K562 (cell line): ENCODE results near the gene PPP1CC. TPM values are rescaled to one million over a fixed set of nuclear protein-coding genes. Genes with fewer than 3 reads are reported as not detected.
A peak's percentile ranks its signal among the peaks of the same experiment; 100 is the strongest.

Experiments used
- ARID2 ChIP-seq: fragments of 450-650 bp; IDR thresholded peaks from 2 replicates; pipeline ENCODE4 v1.6.1; 2017; ENCODE audit warnings: antibody characterized with exemption, mild to moderate bottlenecking
- ATF2 ChIP-seq: sonication (generic); formaldehyde crosslinking; IDR thresholded peaks from 2 replicates; pipeline ENCODE4 v1.8.1; 2022; ENCODE audit warnings: missing genetic modification reagents
- ATF3 ChIP-seq, 2 experiments: fragments of 450-650 bp in 1 of 2; sonication (generic) in 1 of 2; formaldehyde crosslinking in 1 of 2; IDR thresholded peaks in 1 of 2; conservative IDR thresholded peaks in 1 of 2; 2 replicates each; pipeline versions ENCODE4 v1.6.1 to v1.8.1; 2016 to 2023; ENCODE audit warnings: mild to moderate bottlenecking in 2 of 2, moderate library complexity in 2 of 2, inconsistent platforms in 1 of 2, missing genetic modification reagents in 1 of 2
- CBFA2T3 ChIP-seq: fragments of 450-650 bp; IDR thresholded peaks from 2 replicates; pipeline ENCODE4 v1.6.1; 2017
- CBX5 ChIP-seq: IDR thresholded peaks from 2 replicates; pipeline ENCODE4 v1.6.1; 2014; ENCODE audit warnings: low read depth, borderline replicate concordance
- CEBPB ChIP-seq: fragments of 450-650 bp; IDR thresholded peaks from 2 replicates; pipeline ENCODE4 v1.6.1; 2016; ENCODE audit warnings: missing genetic modification characterization, missing compliant biosample characterization
- CEBPG ChIP-seq, 3 experiments: fragments of 200-800 bp in 1 of 3; sonication (Bioruptor generic) in 1 of 3; sonication (generic) in 1 of 3; formaldehyde crosslinking in 1 of 3; IDR thresholded peaks in 2 of 3; conservative IDR thresholded peaks in 1 of 3; 2 replicates each; pipeline versions ENCODE4 v1.6.1 to v1.8.0; 2016 to 2022; ENCODE audit warnings: missing compliant biosample characterization in 2 of 3, missing genetic modification characterization in 2 of 3, mild to moderate bottlenecking in 1 of 3, missing genetic modification reagents in 1 of 3
- E2F6 ChIP-seq, 2 experiments: IDR thresholded peaks; 2 replicates each; pipeline ENCODE4 v1.6.1; 2011; ENCODE audit warnings: borderline replicate concordance in 1 of 2, control low read depth in 1 of 2, low read depth in 1 of 2, low read length in 1 of 2, mild to moderate bottlenecking in 1 of 2, mixed read lengths in 1 of 2, moderate library complexity in 1 of 2; ENCODE audit not compliant: insufficient read depth in 1 of 2, insufficient read length in 1 of 2, poor library complexity in 1 of 2, severe bottlenecking in 1 of 2; ENCODE audit errors: extremely low read depth in 1 of 2
- JUNB ChIP-seq: fragments of 450-650 bp; formaldehyde crosslinking; conservative IDR thresholded peaks from 2 replicates; pipeline ENCODE4 v1.4.0; 2020; ENCODE audit warnings: mild to moderate bottlenecking
- KLF16 ChIP-seq: IDR thresholded peaks from 2 replicates; pipeline ENCODE4 v1.6.1; 2016; ENCODE audit warnings: antibody characterized with exemption
- MITF ChIP-seq: IDR thresholded peaks from 2 replicates; pipeline ENCODE4 v1.6.1; 2014; ENCODE audit warnings: antibody characterized with exemption
- PBX2 ChIP-seq, 2 experiments: IDR thresholded peaks in 1 of 2; conservative IDR thresholded peaks in 1 of 2; 2 replicates each; pipeline ENCODE4 v1.6.1; 2016; ENCODE audit warnings: low read depth in 2 of 2, mild to moderate bottlenecking in 1 of 2, missing compliant biosample characterization in 1 of 2, missing genetic modification characterization in 1 of 2, moderate library complexity in 1 of 2
- PML ChIP-seq: IDR thresholded peaks from 2 replicates; pipeline ENCODE4 v1.6.1; 2012; ENCODE audit warnings: low read length, inconsistent platforms
- RAD21 ChIP-seq, 2 experiments: fragments of 250-450 bp in 1 of 2; fragments of 450-650 bp in 1 of 2; sonication (Bioruptor Pico) in 1 of 2; formaldehyde crosslinking in 1 of 2; IDR thresholded peaks in 1 of 2; conservative IDR thresholded peaks in 1 of 2; 2 replicates each; pipeline versions ENCODE4 v1.4.0 to v1.8.0; 2020 to 2022; ENCODE audit warnings: mild to moderate bottlenecking in 2 of 2, moderate library complexity in 1 of 2
- RCOR1 ChIP-seq, 2 experiments: IDR thresholded peaks; 2 replicates each; pipeline ENCODE4 v1.6.1; 2012; ENCODE audit warnings: low read depth in 2 of 2, low read length in 2 of 2, borderline replicate concordance in 1 of 2, improper control_type of control experiment in 1 of 2
- TCF7 ChIP-seq: sonication (generic); IDR thresholded peaks from 2 replicates; pipeline ENCODE4 v1.6.1; 2016; ENCODE audit warnings: antibody characterized with exemption, borderline replicate concordance
- TRIM28 ChIP-seq: fragments of 450-650 bp; IDR thresholded peaks from 2 replicates; pipeline ENCODE4 v1.6.1; 2017
- ZNF253 ChIP-seq: fragments of 250-450 bp; sonication (Bioruptor Pico); conservative IDR thresholded peaks from 2 replicates; pipeline ENCODE4 v1.6.1; 2021; ENCODE audit warnings: mild to moderate bottlenecking
- ZNF644 ChIP-seq: fragments of 200-800 bp; sonication (Bioruptor generic); IDR thresholded peaks from 2 replicates; pipeline ENCODE4 v1.6.1; 2016; ENCODE audit warnings: low read depth, missing genetic modification characterization, missing compliant biosample characterization
- ZSCAN29 ChIP-seq: fragments of 450-650 bp; IDR thresholded peaks from 2 replicates; pipeline ENCODE4 v1.6.1; 2017
- polyA plus RNA-seq, 8 experiments: library from polyadenylated mRNA; depleted of rRNA in 4 of 8; stranded (reverse) in 5 of 8; unstranded in 3 of 8; fragments of >200 nt; fragmentation: Nextera tagmentation in 2 of 8; fragmentation: Illumina TruSeq in 1 of 8; extraction: Ambion mirVana in 2 of 8; extraction: Trizol in 1 of 8; gene quantifications; 2 replicates each; pipeline versions ENCODE4 v1.2.1 to v1.2.3, GENCODE V29; 2011 to 2014; ENCODE audit warnings: inconsistent platforms in 1 of 8, missing spikeins in 1 of 8
- total RNA-seq, 7 experiments: library from RNA; depleted of rRNA in 6 of 7; stranded (reverse); fragments of >200 nt in 6 of 7; fragmentation: Illumina TruSeq in 2 of 7; extraction: Trizol in 2 of 7; gene quantifications; 2 replicates each; pipeline versions ENCODE4 v1.2.1 to v1.2.3, GENCODE V29; 2011 to 2021; ENCODE audit warnings: low replicate concordance in 1 of 7

The PPP1CC gene
- total and polyA plus RNA-seq, 9 of the 15 experiments (the other 6 are each of a cell fraction or from before 2014, with no cell fraction given), result 67.4 to 286 (median 195) TPM

- no peak for TF ChIP-seq E2F6 (IDR thresholded peaks at IDR 0.05; ENCODE audit: borderline replicate concordance in 1 of 2, extremely low read depth in 1 of 2, insufficient read depth in 1 of 2, insufficient read length in 1 of 2, low read depth in 1 of 2, low read length in 1 of 2, poor library complexity in 1 of 2, severe bottlenecking in 1 of 2)
- no peak for TF ChIP-seq MITF
- no peak for TF ChIP-seq ZNF253 (CRISPR knock-in tag)
- TF ChIP-seq RCOR1 (IDR thresholded peaks at IDR 0.05; ENCODE audit: borderline replicate concordance in 1 of 2, low read depth in 2 of 2, low read length in 2 of 2), result peak in 1 of 2 experiments; percentile 33; a peak in 1 of 4 replicates
- TF ChIP-seq CBFA2T3, result peak; percentile 36; the same call in 1 of the 2 replicates
- no peak for TF ChIP-seq ARID2
- no peak for TF ChIP-seq PBX2 (CRISPR knock-in tag; IDR thresholded peaks at IDR 0.05; ENCODE audit: low read depth)
- TF ChIP-seq PBX2 (tag; conservative IDR thresholded peaks at IDR 0.05; ENCODE audit: low read depth), result no peak
- TF ChIP-seq ZNF644 (tag), result no peak
- no peak for TF ChIP-seq ZSCAN29
- TF ChIP-seq TRIM28, result peak; percentile 54; the same call in 1 of the 2 replicates
- TF ChIP-seq RAD21 (CRISPR knock-in tag; conservative IDR thresholded peaks at IDR 0.05 in 1 of 2, IDR thresholded peaks at IDR 0.05 in 1 of 2), result no peak
- TF ChIP-seq ATF2 (CRISPR knock-in tag), result no peak
- TF ChIP-seq CEBPB (tag), result peak; percentile 95
- TF ChIP-seq KLF16, result no peak
- TF ChIP-seq ATF3 (IDR thresholded peaks at IDR 0.05), result peak; percentile 98
- peak; percentile 79; the same call in 1 of the 2 replicates for TF ChIP-seq ATF3 (CRISPR knock-in tag; conservative IDR thresholded peaks at IDR 0.05)
- peak; percentile 93 for TF ChIP-seq CEBPG (CRISPR knock-in tag; IDR thresholded peaks at IDR 0.05)
- peak; percentile 73 to 80 for TF ChIP-seq CEBPG (tag; conservative IDR thresholded peaks at IDR 0.05 in 1 of 2, IDR thresholded peaks at IDR 0.05 in 1 of 2)
- TF ChIP-seq TCF7, result no peak
- TF ChIP-seq JUNB (CRISPR knock-in tag), result no peak
- TF ChIP-seq PML, result no peak
- no peak for TF ChIP-seq CBX5
Measured at GRCh38 chr12:110760204-110760609, 17.5 kb upstream of the PPP1CC start (continued).
